VCaP (cell line): Measurements from ENCODE around the gene C15orf39.

ENCODE experiments used
- H3K27ac ChIP-seq: fragments of 450-650 bp; 2 replicates; pipeline ENCODE4 v1.5.1; 2017
- CTCF ChIP-seq: fragments of 450-650 bp; conservative IDR thresholded peaks from 2 replicates; pipeline ENCODE4 v1.5.1; 2017; ENCODE audit warnings: mild to moderate bottlenecking, moderate library complexity

Gene C15orf39

GRCh38 chr15:75211436-75212199 is 9.9 kb downstream of the C15orf39 start:
- no peak for TF ChIP-seq CTCF
- no peak overlapping the region for H3K27ac ChIP-seq

- TF ChIP-seq CTCF: no peak
- no peak overlapping the region for H3K27ac ChIP-seq
These were observed 10.6 kb downstream of the C15orf39 start for GRCh38 chr15:75212200-75212858.

GRCh38 chr15:75213212-75213767 is 11.6 kb downstream of the C15orf39 start:
- TF ChIP-seq CTCF: no peak
- no peak overlapping the region for H3K27ac ChIP-seq

- TF ChIP-seq CTCF: no peak
- no peak overlapping the region for H3K27ac ChIP-seq
These were observed 12.1 kb downstream of the C15orf39 start for GRCh38 chr15:75213768-75214221.

- no peak overlapping the region for H3K27ac ChIP-seq
- TF ChIP-seq CTCF: no peak
These were observed 12.8 kb downstream of the C15orf39 start for GRCh38 chr15:75214293-75215096.

- H3K27ac ChIP-seq: no peak overlapping the region
- TF ChIP-seq CTCF: no peak
These were observed 13.7 kb downstream of the C15orf39 start for GRCh38 chr15:75215107-75216004.
